Fibroblast of lung (primary cell): Measurements from ENCODE around the gene CFAP58. TPM values are rescaled to one million over a fixed set of nuclear protein-coding genes. Genes with fewer than 3 reads are reported as not detected.

ENCODE experiments used
- DNase-seq, 2 donors: peaks; one replicate each; pipeline versions ENCODE4 v3.0.0 to v3.0.0-alpha.2; 2010; ENCODE audit warnings: low read depth in 2 of 2
- H2AFZ ChIP-seq: 2 replicates; pipeline ENCODE4 v1.5.1; 2012; ENCODE audit warnings: low read length, control low read depth, inconsistent platforms
- H3K27ac ChIP-seq: 2 replicates; pipeline ENCODE4 v1.5.1; 2011; ENCODE audit warnings: low read length, control low read depth; ENCODE audit not compliant: insufficient read depth
- H3K27me3 ChIP-seq: 2 replicates; pipeline ENCODE4 v1.5.1; 2011; ENCODE audit warnings: mild to moderate bottlenecking, low read length; ENCODE audit not compliant: control insufficient read depth, insufficient read depth
- H3K36me3 ChIP-seq: 2 replicates; pipeline ENCODE4 v1.5.1; 2011; ENCODE audit warnings: low read length; ENCODE audit not compliant: control insufficient read depth, insufficient read depth
- H3K4me1 ChIP-seq: 2 replicates; pipeline ENCODE4 v1.5.1; 2011; ENCODE audit warnings: low read length; ENCODE audit not compliant: control insufficient read depth, insufficient read depth; ENCODE audit errors: extremely low read depth
- H3K4me2 ChIP-seq: 2 replicates; pipeline ENCODE4 v1.5.1; 2011; ENCODE audit warnings: low read length, control low read depth; ENCODE audit not compliant: insufficient read depth; ENCODE audit errors: extremely low read depth
- H3K4me3 ChIP-seq, 4 experiments: fragments of 200-600 bp in 1 of 4; sonication (generic) in 1 of 4; replicated peaks in 1 of 4; 2 replicates each; pipeline ENCODE4 v1.5.1; 2011 to 2016; ENCODE audit warnings: low read length in 4 of 4, low read depth in 3 of 4, mild to moderate bottlenecking in 3 of 4, control low read depth in 2 of 4, inconsistent platforms in 1 of 4, mixed read lengths in 1 of 4; ENCODE audit not compliant: insufficient read depth in 1 of 4; ENCODE audit errors: control extremely low read depth in 1 of 4
- H3K79me2 ChIP-seq: 2 replicates; pipeline ENCODE4 v1.5.1; 2012; ENCODE audit warnings: mild to moderate bottlenecking, low read length, inconsistent platforms; ENCODE audit not compliant: control insufficient read depth, insufficient read depth
- H3K9ac ChIP-seq: 2 replicates; pipeline ENCODE4 v1.5.1; 2011; ENCODE audit warnings: mild to moderate bottlenecking, low read length, control low read depth; ENCODE audit not compliant: insufficient read depth
- H3K9me3 ChIP-seq: 2 replicates; pipeline ENCODE4 v1.5.1; 2012; ENCODE audit warnings: low read depth, low read length; ENCODE audit not compliant: control insufficient read depth, insufficient read depth
- H4K20me1 ChIP-seq: 2 replicates; pipeline ENCODE4 v1.5.1; 2011; ENCODE audit warnings: low read length; ENCODE audit not compliant: control insufficient read depth, insufficient read depth; ENCODE audit errors: extremely low read depth
- CTCF ChIP-seq, 2 donors: IDR thresholded peaks in 1 of 2; conservative IDR thresholded peaks in 1 of 2; 1 replicate in 1 of 2; 2 replicates in 1 of 2; pipeline ENCODE4 v1.5.1; 2011 to 2012; ENCODE audit warnings: low read length in 2 of 2, control low read depth in 1 of 2, inconsistent platforms in 1 of 2, low read depth in 1 of 2, mild to moderate bottlenecking in 1 of 2
- EZH2 ChIP-seq: IDR thresholded peaks from 2 replicates; pipeline ENCODE4 v1.5.1; 2012; ENCODE audit warnings: low read length, control low read depth, mild to moderate bottlenecking; ENCODE audit errors: missing control alignments
- polyA minus RNA-seq: library from RNA; depleted of rRNA, polyadenylated mRNA; stranded (reverse); fragments of >200 nt; gene quantifications from 2 replicates; pipeline ENCODE4 v1.2.3, GENCODE V29; 2011; ENCODE audit warnings: low replicate concordance
- polyA plus RNA-seq, 2 donors: library from polyadenylated mRNA; depleted of rRNA in 1 of 2; stranded (reverse) in 1 of 2; unstranded in 1 of 2; fragments of >200 nt; gene quantifications; 2 replicates each; pipeline ENCODE4 v1.2.1, GENCODE V29; 2011 to 2012; ENCODE audit warnings: missing spikeins in 1 of 2
- total RNA-seq: library from RNA; depleted of rRNA; stranded (reverse); fragments of >200 nt; gene quantifications from 2 replicates; pipeline ENCODE4 v1.2.1, GENCODE V29; 2014

The CFAP58 gene
- total RNA-seq (0.26 and 0.33 TPM in 2 replicates), polyA plus RNA-seq (0.24 and 0.42 TPM in 2 replicates), polyA minus RNA-seq (not detected in 2 replicates)
- 0.20 and 0.54 TPM in 2 replicates for polyA plus RNA-seq (2012)

DNA sequence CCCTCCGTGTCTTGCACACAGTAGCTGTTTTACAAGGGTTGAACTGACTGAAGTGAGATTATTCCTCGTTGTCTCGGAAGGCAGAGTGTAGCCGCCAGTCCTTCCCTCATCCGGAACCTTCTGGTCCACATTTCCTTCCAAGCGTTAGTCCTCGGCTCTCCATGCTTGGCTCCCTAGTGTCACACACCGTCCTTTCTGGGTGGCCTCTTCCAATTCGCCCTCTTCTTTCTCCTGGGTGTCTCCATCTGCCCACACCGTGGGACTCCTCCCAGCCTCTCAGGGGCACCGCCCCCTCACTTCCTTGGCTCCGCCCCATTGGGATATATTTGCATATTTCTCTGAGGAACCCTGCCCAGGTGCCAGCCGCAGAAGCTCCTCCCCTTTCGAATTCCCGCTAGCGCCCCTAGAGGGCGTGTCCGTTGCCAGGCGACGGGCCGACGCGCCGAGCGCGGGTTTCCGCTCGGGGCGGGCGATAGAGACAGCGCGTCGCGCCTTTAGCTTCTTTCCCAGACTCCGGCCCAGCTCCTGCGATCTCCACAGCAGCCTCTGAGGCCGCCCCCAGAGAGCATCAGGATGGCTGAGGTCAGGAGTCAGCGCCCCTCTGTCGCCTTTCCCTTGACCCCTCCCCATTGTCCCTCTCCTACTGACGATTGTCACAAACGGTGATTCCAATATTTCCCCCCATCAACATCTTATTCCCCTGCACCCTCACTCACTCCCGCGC is at the start of gene CFAP58:
CFAP58 (plus strand) TSS at position 509 of the 724 bp plus-strand sequence; CDS start at position 574, 65 bp downstream.
- TF ChIP-seq EZH2, result no peak
- TF ChIP-seq CTCF (conservative IDR thresholded peaks at IDR 0.05 in 1 of 2, IDR thresholded peaks at IDR 0.05 in 1 of 2; ENCODE audit: low read depth in 1 of 2, low read length in 2 of 2), result peak; percentile 55 to 61
- Histone ChIP-seq H3K4me1 (peaks cover 17% of the 10 kb centered on the region), H3K27me3 (no peaks in the 10 kb centered on the region), H3K27ac (no peak within 1 kb of the TSS), H3K4me3 (peak within 1 kb of the TSS; percentile 55 to 91 (median 64)), H2AFZ (peak within 1 kb of the TSS; percentile 99), H4K20me1 (no peaks in the 10 kb centered on the region), H3K9ac (no peak within 1 kb of the TSS), H3K9me3 (no peaks in the 10 kb centered on the region), H3K4me2 (peak within 1 kb of the TSS; percentile 92), H3K36me3 (no peaks in the 10 kb centered on the region), H3K79me2 (no peaks in the 10 kb centered on the region)
- DNase-seq, result peak; percentile 75 to 89

- Histone ChIP-seq H3K4me2 (no peak overlapping the region), H3K79me2 (no peaks in the 10 kb centered on the region), H3K9ac (no peak overlapping the region), H4K20me1 (no peaks in the 10 kb centered on the region), H3K36me3 (no peaks in the 10 kb centered on the region), H3K9me3 (no peaks in the 10 kb centered on the region), H2AFZ (no peak overlapping the region), H3K27ac (no peak overlapping the region), H3K4me1 (peaks cover 13% of the 10 kb centered on the region), H3K27me3 (no peaks in the 10 kb centered on the region), H3K4me3 (no peak overlapping the region)
- no peak for TF ChIP-seq CTCF (conservative IDR thresholded peaks at IDR 0.05 in 1 of 2, IDR thresholded peaks at IDR 0.05 in 1 of 2; ENCODE audit: low read depth in 1 of 2, low read length in 2 of 2)
- no peak for TF ChIP-seq EZH2
- no peak for DNase-seq
Observed at GRCh38 chr10:104304356-104304745, 49.3 kb upstream of the CFAP58 start.

DNA sequence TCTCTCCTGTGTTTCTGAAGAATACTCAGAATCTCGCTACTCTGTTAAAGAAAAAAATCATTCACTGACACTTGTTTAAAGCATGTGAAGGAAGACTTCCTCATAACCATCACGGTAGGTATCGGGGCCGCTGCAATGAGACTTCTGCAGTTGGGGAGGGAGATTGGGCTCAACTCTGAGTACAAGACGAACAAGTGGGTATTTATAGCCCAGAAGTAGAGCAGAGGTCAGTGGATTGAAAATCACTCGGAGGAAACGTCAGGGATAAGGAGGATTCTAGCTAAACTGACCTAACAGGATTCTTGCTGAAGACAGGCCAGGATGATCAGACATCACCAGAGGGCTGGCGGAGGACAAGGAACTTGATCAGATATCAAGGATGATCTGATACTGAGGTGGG is 48.7 kb upstream of the CFAP58 start:
- Histone ChIP-seq H3K9me3 (no peaks in the 10 kb centered on the region), H2AFZ (no peak overlapping the region), H3K4me3 (no peak overlapping the region), H3K9ac (no peak overlapping the region), H3K27me3 (no peaks in the 10 kb centered on the region), H4K20me1 (no peaks in the 10 kb centered on the region), H3K4me1 (peaks cover 11% of the 10 kb centered on the region), H3K27ac (no peak overlapping the region), H3K79me2 (no peaks in the 10 kb centered on the region), H3K4me2 (no peak overlapping the region), H3K36me3 (no peaks in the 10 kb centered on the region)
- no peak for TF ChIP-seq CTCF (conservative IDR thresholded peaks at IDR 0.05 in 1 of 2, IDR thresholded peaks at IDR 0.05 in 1 of 2; ENCODE audit: low read depth in 1 of 2, low read length in 2 of 2)
- no peak for TF ChIP-seq EZH2
- peak in 1 of 2 donors; percentile 32 for DNase-seq
